GM23338 (cell line): Measurements from ENCODE around the gene HNMT. TPM values are rescaled to one million over a fixed set of nuclear protein-coding genes. Genes with fewer than 3 reads are reported as not detected.

Experiments
- ATAC-seq: fragments of 200-7000 bp; cut with Tn5 transposase; 3 replicates; pipeline ENCODE4 v1.9.1; 2020
- DNase-seq: peaks from one replicate; pipeline ENCODE4 v3.0.0-alpha.2; 2015; ENCODE audit warnings: low spot score
- H2AFZ ChIP-seq: fragments of 200-600 bp; sonication (generic); 2 replicates; pipeline ENCODE4 v1.8.0; 2016; ENCODE audit warnings: antibody characterized with exemption, mild to moderate bottlenecking, moderate library complexity
- H3F3A ChIP-seq: fragments of 200-600 bp; sonication (generic); replicated peaks from 2 replicates; pipeline ENCODE4 v1.8.0; 2017; ENCODE audit warnings: antibody characterized with exemption, mixed run types, low read depth
- H3K27ac ChIP-seq: fragments of 200-600 bp; sonication (generic); 2 replicates; pipeline ENCODE4 v1.6.1; 2016; ENCODE audit warnings: low read depth
- H3K27me3 ChIP-seq: fragments of 200-600 bp; sonication (generic); 2 replicates; pipeline ENCODE4 v1.8.0; 2016; ENCODE audit warnings: mild to moderate bottlenecking, mixed run types, moderate library complexity; ENCODE audit not compliant: insufficient read depth
- H3K36me3 ChIP-seq: fragments of 200-600 bp; sonication (generic); 2 replicates; pipeline ENCODE4 v1.8.0; 2016; ENCODE audit warnings: mild to moderate bottlenecking; ENCODE audit not compliant: insufficient read depth
- H3K4me1 ChIP-seq: fragments of 200-600 bp; sonication (generic); 2 replicates; pipeline ENCODE4 v1.8.0; 2016; ENCODE audit warnings: mild to moderate bottlenecking, moderate library complexity; ENCODE audit not compliant: insufficient read depth
- H3K4me2 ChIP-seq: fragments of 200-600 bp; sonication (generic); 2 replicates; pipeline ENCODE4 v1.7.1; 2017; ENCODE audit warnings: mixed run types
- H3K4me3 ChIP-seq: fragments of 200-600 bp; sonication (generic); 2 replicates; pipeline ENCODE4 v1.6.1; 2016; ENCODE audit warnings: mixed run types
- H3K79me2 ChIP-seq: fragments of 200-600 bp; sonication (generic); replicated peaks from 2 replicates; pipeline ENCODE4 v1.8.0; 2017; ENCODE audit warnings: mild to moderate bottlenecking; ENCODE audit not compliant: insufficient read depth
- H3K9me2 ChIP-seq: fragments of 200-600 bp; sonication (generic); 2 replicates; pipeline ENCODE4 v1.8.0; 2017; ENCODE audit not compliant: insufficient read depth
- H4K20me1 ChIP-seq: fragments of 200-600 bp; sonication (generic); replicated peaks from 2 replicates; pipeline ENCODE4 v1.8.0; 2017; ENCODE audit warnings: mild to moderate bottlenecking; ENCODE audit not compliant: insufficient read depth
- H3K27ac Mint-ChIP-seq: 2 replicates; pipeline ENCODE4 v1.8.0; 2020; ENCODE audit warnings: inconsistent platforms, mild to moderate bottlenecking, moderate library complexity, mixed read lengths
- H3K27me3 Mint-ChIP-seq: 3 replicates; pipeline ENCODE4 v1.8.0; 2022; ENCODE audit warnings: low read depth, mild to moderate bottlenecking, moderate library complexity, mixed read lengths, inconsistent platforms; ENCODE audit not compliant: insufficient read depth, poor library complexity
- H3K36me3 Mint-ChIP-seq: 3 replicates; pipeline ENCODE4 v1.8.0; 2021; ENCODE audit warnings: low read depth, mild to moderate bottlenecking, inconsistent platforms, moderate library complexity, mixed read lengths
- H3K4me1 Mint-ChIP-seq: 3 replicates; pipeline ENCODE4 v1.8.0; 2020; ENCODE audit warnings: mild to moderate bottlenecking, inconsistent platforms, mixed read lengths
- H3K4me3 Mint-ChIP-seq: 3 replicates; pipeline ENCODE4 v1.8.0; 2021; ENCODE audit warnings: moderate library complexity, mild to moderate bottlenecking, inconsistent platforms, mixed read lengths
- H3K9me3 Mint-ChIP-seq: 3 replicates; pipeline ENCODE4 v1.8.0; 2020; ENCODE audit warnings: moderate library complexity, mild to moderate bottlenecking, inconsistent platforms, mixed read lengths
- EZH2 ChIP-seq: fragments of 200-600 bp; sonication (generic); IDR thresholded peaks from one replicate; pipeline ENCODE4 v1.8.0; 2017; ENCODE audit warnings: antibody characterized with exemption, mild to moderate bottlenecking, low read depth; ENCODE audit not compliant: unreplicated experiment
- NANOG ChIP-seq: IDR thresholded peaks from 2 replicates; pipeline ENCODE4 v1.6.1; 2016; ENCODE audit warnings: antibody characterized with exemption, borderline replicate concordance
- POLR2AphosphoS5 ChIP-seq: IDR thresholded peaks from 2 replicates; pipeline ENCODE4 v1.6.1; 2016; ENCODE audit warnings: antibody characterized with exemption, low read depth
- STAT1 ChIP-seq: IDR thresholded peaks from one replicate; pipeline ENCODE4 v1.6.1; 2016; ENCODE audit warnings: antibody characterized with exemption; ENCODE audit not compliant: unreplicated experiment
- ZNF114 ChIP-seq: fragments of 250-450 bp; sonication (Bioruptor Pico); IDR thresholded peaks from 2 replicates; pipeline ENCODE4 v1.5.0; 2020; ENCODE audit warnings: mild to moderate bottlenecking, moderate library complexity
- ZNF331 ChIP-seq: fragments of 250-450 bp; sonication (Bioruptor Pico); IDR thresholded peaks from 2 replicates; pipeline ENCODE4 v1.5.0; 2020; ENCODE audit warnings: low read depth, mild to moderate bottlenecking, moderate library complexity
- polyA plus RNA-seq: library from polyadenylated mRNA; unstranded; fragments of >200 nt; fragmentation: Nextera tagmentation; extraction: Ambion mirVana; gene quantifications from 2 replicates; pipeline ENCODE4 v1.2.1, GENCODE V29; 2016
- total RNA-seq: library from RNA; depleted of rRNA; stranded (reverse); fragments of >200 nt; shearing (Covaris generic); gene quantifications from 2 replicates; pipeline ENCODE4 v1.2.3, GENCODE V29; 2014
- TF ChIP-seq, protein P1 (sequence below): fragments of 250-450 bp; sonication (Bioruptor Pico); IDR thresholded peaks from 2 replicates; pipeline ENCODE4 v1.5.0; 2020; ENCODE audit warnings: mild to moderate bottlenecking, moderate library complexity

The HNMT gene
- total and polyA plus RNA-seq, 2 experiments from 2014 or later: 3.3 to 3.4 TPM

DNA sequence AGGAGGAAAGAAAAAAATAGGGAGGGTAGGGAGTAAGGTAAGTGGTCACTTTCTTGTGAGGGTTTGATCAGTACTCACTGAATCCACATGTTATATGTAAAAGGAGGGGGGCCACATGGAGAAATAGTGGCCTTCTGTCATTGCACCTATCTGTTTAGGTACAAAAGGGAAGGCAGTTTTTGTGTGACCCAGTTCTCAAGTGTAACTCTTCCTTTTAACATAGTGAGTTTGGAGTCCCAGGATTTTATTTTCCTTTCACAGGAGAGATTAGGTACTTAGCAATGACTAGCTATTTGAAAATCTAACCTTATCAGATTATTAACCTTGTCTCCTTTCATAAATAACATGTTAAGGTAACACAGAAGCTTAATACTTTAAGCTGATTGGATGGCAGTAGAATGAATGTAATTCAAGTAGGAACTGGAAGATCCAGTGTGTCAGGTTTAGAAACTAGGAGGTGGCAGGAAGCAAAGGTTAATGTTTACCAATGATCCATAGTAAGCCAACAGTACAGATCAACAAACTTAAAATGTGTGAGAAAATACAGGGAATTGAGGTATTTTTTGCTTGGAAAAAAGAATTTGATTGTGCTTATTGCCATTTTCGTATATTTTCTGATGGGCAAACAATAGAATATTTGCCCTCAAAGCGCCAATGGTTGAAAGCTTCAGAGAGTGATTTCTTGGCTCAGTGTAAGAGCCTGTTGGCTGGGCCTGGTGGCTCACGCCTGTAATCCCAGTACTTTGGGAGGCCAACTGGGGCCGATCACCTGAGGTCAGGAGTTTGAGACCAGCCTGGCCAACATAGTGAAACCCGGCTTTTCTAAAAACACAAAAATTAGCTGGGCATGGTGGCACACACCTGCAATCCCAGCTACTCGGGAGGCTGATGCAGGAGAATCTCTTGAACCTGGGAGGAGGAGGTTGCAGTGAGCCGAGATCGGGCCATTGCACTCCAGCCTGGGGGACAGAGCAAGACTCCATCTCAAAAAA lies 11.3 kb downstream of the HNMT start (continued):
- TF ChIP-seq, protein P1, sequence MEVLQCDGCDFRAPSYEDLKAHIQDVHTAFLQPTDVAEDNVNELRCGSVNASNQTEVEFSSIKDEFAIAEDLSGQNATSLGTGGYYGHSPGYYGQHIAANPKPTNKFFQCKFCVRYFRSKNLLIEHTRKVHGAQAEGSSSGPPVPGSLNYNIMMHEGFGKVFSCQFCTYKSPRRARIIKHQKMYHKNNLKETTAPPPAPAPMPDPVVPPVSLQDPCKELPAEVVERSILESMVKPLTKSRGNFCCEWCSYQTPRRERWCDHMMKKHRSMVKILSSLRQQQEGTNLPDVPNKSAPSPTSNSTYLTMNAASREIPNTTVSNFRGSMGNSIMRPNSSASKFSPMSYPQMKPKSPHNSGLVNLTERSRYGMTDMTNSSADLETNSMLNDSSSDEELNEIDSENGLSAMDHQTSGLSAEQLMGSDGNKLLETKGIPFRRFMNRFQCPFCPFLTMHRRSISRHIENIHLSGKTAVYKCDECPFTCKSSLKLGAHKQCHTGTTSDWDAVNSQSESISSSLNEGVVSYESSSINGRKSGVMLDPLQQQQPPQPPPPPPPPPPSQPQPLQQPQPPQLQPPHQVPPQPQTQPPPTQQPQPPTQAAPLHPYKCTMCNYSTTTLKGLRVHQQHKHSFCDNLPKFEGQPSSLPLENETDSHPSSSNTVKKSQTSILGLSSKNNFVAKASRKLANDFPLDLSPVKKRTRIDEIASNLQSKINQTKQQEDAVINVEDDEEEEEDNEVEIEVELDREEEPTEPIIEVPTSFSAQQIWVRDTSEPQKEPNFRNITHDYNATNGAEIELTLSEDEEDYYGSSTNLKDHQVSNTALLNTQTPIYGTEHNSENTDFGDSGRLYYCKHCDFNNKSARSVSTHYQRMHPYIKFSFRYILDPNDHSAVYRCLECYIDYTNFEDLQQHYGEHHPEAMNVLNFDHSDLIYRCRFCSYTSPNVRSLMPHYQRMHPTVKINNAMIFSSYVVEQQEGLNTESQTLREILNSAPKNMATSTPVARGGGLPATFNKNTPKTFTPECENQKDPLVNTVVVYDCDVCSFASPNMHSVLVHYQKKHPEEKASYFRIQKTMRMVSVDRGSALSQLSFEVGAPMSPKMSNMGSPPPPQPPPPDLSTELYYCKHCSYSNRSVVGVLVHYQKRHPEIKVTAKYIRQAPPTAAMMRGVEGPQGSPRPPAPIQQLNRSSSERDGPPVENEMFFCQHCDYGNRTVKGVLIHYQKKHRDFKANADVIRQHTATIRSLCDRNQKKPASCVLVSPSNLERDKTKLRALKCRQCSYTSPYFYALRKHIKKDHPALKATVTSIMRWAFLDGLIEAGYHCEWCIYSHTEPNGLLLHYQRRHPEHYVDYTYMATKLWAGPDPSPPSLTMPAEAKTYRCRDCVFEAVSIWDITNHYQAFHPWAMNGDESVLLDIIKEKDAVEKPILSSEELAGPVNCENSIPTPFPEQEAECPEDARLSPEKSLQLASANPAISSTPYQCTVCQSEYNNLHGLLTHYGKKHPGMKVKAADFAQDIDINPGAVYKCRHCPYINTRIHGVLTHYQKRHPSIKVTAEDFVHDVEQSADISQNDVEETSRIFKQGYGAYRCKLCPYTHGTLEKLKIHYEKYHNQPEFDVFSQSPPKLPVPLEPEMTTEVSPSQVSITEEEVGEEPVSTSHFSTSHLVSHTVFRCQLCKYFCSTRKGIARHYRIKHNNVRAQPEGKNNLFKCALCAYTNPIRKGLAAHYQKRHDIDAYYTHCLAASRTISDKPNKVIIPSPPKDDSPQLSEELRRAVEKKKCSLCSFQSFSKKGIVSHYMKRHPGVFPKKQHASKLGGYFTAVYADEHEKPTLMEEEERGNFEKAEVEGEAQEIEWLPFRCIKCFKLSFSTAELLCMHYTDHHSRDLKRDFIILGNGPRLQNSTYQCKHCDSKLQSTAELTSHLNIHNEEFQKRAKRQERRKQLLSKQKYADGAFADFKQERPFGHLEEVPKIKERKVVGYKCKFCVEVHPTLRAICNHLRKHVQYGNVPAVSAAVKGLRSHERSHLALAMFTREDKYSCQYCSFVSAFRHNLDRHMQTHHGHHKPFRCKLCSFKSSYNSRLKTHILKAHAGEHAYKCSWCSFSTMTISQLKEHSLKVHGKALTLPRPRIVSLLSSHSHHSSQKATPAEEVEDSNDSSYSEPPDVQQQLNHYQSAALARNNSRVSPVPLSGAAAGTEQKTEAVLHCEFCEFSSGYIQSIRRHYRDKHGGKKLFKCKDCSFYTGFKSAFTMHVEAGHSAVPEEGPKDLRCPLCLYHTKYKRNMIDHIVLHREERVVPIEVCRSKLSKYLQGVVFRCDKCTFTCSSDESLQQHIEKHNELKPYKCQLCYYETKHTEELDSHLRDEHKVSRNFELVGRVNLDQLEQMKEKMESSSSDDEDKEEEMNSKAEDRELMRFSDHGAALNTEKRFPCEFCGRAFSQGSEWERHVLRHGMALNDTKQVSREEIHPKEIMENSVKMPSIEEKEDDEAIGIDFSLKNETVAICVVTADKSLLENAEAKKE (CRISPR knock-in tag): no peak
- no peak for TF ChIP-seq NANOG

DNA sequence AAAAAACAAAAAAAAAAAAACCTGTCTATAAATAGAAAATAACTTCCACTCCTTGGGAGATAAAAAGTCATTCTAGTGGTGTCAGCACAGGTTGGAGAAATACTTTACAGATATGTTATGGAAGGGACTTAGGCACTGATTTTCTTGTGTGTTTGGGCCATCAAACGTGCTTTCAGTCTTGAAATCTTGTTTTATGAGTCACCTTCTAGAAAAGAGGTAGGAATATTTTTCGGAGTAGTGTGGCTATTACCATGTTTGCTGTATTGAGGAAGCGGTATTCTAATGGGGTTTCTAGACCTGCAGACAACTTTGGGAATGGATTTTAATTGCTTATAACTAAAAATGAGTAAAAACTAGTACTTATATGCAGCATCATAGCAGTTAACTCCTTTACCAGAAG lies 12.0 kb downstream of the HNMT start:
- Mint-ChIP-seq H3K36me3 (no peaks in the 10 kb centered on the region), H3K9me3 (no peaks in the 10 kb centered on the region), H3K4me3 (no peak overlapping the region), H3K27ac (no peak overlapping the region), H3K27me3 (no peaks in the 10 kb centered on the region), H3K4me1 (peaks cover 13% of the 10 kb centered on the region)
- H3K9me2 ChIP-seq: no peaks in the 10 kb centered on the region
- H3K4me2 ChIP-seq: no peak overlapping the region
- H3F3A ChIP-seq: no peaks in the 10 kb centered on the region
- H4K20me1 ChIP-seq: no peaks in the 10 kb centered on the region
- H2AFZ ChIP-seq: no peak overlapping the region
- no peaks in the 10 kb centered on the region for H3K4me1 ChIP-seq
- H3K27ac ChIP-seq: no peak overlapping the region
- H3K27me3 ChIP-seq: no peaks in the 10 kb centered on the region
- H3K4me3 ChIP-seq: no peak overlapping the region
- ATAC-seq: no peak
- DNase-seq: no peak
- no peaks in the 10 kb centered on the region for H3K79me2 ChIP-seq
- H3K36me3 ChIP-seq: no peaks in the 10 kb centered on the region
- TF ChIP-seq POLR2AphosphoS5 (no peak), EZH2 (no peak), ZNF114 (CRISPR knock-in tag) (no peak), ZNF331 (CRISPR knock-in tag) (no peak), STAT1 (no peak), NANOG (no peak)
- TF ChIP-seq, protein P1 (CRISPR knock-in tag): no peak
